ENCODE measurements around the gene P4HA3. TPM values are rescaled to one million over a fixed set of nuclear protein-coding genes. Genes with fewer than 3 reads are reported as not detected.

Gene P4HA3
- total RNA-seq, 1 donor from 2014 or later, result not detected

DNA sequence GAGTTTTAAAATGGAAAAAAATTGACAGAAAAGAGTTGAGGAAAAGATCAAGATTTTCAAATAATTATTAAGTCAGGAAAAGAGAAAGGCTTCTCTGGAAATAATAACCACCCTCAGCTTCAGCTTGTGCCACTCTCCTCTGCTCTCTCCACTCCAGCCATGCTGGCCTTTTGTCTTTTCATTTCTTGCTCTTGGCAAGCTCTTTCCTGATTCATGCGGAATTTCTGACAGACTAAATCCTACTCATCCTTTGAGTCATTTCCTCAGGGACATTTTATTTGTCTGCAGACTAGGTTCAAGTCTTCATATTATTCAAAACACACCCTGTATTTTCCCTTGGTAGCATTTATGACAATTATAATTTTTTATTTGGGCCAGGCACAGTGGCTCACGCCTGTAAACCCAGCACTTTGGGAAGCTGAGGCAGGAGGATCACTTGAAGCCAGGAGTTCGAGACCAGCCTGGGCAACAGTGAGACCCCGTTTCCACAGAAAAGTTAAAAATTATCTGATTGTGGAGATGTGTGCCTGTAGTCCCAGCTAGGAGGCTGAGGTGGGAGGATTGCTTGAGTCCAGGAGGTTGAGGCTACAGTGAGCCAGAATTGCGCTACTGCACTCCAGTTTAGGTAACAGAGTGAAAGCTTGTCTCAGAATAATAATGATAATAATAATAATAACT lies 7.8 kb upstream of the P4HA3 start:
- no peak for TF ChIP-seq CTCF (IDR thresholded peaks at IDR 0.05; ENCODE audit: partially characterized antibody, unreplicated experiment)
- Mint-ChIP-seq H3K4me3 (ENCODE audit: unreplicated experiment) (no peak overlapping the region), H3K27me3 (ENCODE audit: unreplicated experiment) (no peaks in the 10 kb centered on the region), H3K9me3 (ENCODE audit: unreplicated experiment) (no peaks in the 10 kb centered on the region), H3K36me3 (ENCODE audit: unreplicated experiment) (no peaks in the 10 kb centered on the region), H3K4me1 (ENCODE audit: low read depth, unreplicated experiment) (no peaks in the 10 kb centered on the region), H3K27ac (ENCODE audit: unreplicated experiment) (no peak overlapping the region)
- no peak for DNase-seq

GRCh38 chr11:74318241-74318932 lies 6.9 kb upstream of the P4HA3 start:
- H3K27me3 Mint-ChIP-seq (ENCODE audit: unreplicated experiment), result no peaks in the 10 kb centered on the region
- no peak for DNase-seq
- no peak overlapping the region for H3K4me3 Mint-ChIP-seq (ENCODE audit: unreplicated experiment)
- no peaks in the 10 kb centered on the region for H3K9me3 Mint-ChIP-seq (ENCODE audit: unreplicated experiment)
- H3K27ac Mint-ChIP-seq (ENCODE audit: unreplicated experiment), result no peak overlapping the region
- TF ChIP-seq CTCF (IDR thresholded peaks at IDR 0.05; ENCODE audit: partially characterized antibody, unreplicated experiment), result no peak
- H3K36me3 Mint-ChIP-seq (ENCODE audit: unreplicated experiment), result no peaks in the 10 kb centered on the region
- H3K4me1 Mint-ChIP-seq (ENCODE audit: low read depth, unreplicated experiment), result no peaks in the 10 kb centered on the region

DNA sequence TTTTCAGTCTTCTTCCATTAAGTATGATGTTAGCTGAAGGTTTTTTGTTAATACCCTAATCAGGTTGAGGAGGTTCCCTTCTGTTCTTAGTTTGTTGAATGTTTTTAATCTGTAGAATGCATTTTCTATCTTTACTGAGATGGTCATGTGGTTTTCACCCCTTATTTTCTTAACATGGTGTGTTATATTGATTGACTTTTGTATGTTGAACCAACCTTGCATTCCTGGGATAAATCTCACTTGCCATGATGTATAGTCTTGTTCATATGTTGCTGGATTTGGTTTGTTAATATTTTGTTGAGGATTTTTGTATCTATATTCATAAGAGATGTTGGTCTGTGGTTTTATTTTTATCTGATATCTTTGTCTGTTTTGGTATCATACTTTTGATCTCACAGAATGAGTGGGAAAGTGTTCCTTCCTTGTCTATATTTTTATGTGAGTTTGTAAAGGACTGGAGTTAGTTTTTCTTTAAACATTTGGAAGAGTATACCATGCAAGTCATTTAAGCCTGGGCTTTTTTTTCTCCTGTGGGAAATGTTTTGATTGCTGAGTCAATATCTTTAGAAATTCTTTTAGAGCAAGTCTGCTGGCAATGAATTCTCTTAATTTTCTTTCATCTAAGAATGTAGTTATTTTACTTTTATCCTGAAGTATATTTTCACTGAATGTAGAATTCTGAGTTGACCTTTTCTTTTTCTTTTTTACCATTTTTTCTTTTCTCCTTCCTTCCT lies 5.5 kb upstream of the P4HA3 start:
- no peaks in the 10 kb centered on the region for H3K9me3 Mint-ChIP-seq (ENCODE audit: unreplicated experiment)
- peaks cover 3% of the 10 kb centered on the region for H3K27me3 Mint-ChIP-seq (ENCODE audit: unreplicated experiment)
- TF ChIP-seq CTCF (IDR thresholded peaks at IDR 0.05; ENCODE audit: partially characterized antibody, unreplicated experiment), result no peak
- H3K36me3 Mint-ChIP-seq (ENCODE audit: unreplicated experiment), result peaks cover 6% of the 10 kb centered on the region
- no peak overlapping the region for H3K4me3 Mint-ChIP-seq (ENCODE audit: unreplicated experiment)
- DNase-seq, result no peak
- H3K27ac Mint-ChIP-seq (ENCODE audit: unreplicated experiment), result no peak overlapping the region
- H3K4me1 Mint-ChIP-seq (ENCODE audit: low read depth, unreplicated experiment), result no peaks in the 10 kb centered on the region

GRCh38 chr11:74312326-74312725 lies 886 bp upstream of the P4HA3 start:
- H3K9me3 Mint-ChIP-seq (ENCODE audit: unreplicated experiment), result peaks cover 3% of the 10 kb centered on the region
- peaks cover 8% of the 10 kb centered on the region for H3K27me3 Mint-ChIP-seq (ENCODE audit: unreplicated experiment)
- DNase-seq, result no peak
- H3K27ac Mint-ChIP-seq (ENCODE audit: unreplicated experiment), result no peak overlapping the region
- no peak overlapping the region for H3K4me3 Mint-ChIP-seq (ENCODE audit: unreplicated experiment)
- no peak for TF ChIP-seq CTCF (IDR thresholded peaks at IDR 0.05; ENCODE audit: partially characterized antibody, unreplicated experiment)
- no peaks in the 10 kb centered on the region for H3K4me1 Mint-ChIP-seq (ENCODE audit: low read depth, unreplicated experiment)
- H3K36me3 Mint-ChIP-seq (ENCODE audit: unreplicated experiment), result peaks cover 10% of the 10 kb centered on the region

Data from glutamatergic neuron (in vitro differentiated cells).